Measurements from ENCODE around the gene NAA80.
A peak's percentile ranks its signal among the peaks of the same experiment; 100 is the strongest.
"Not testable (repeated sequence)": the region's sequence is repeated elsewhere in the genome, so short reads cannot be mapped to it uniquely, and the experiment has no call there.

The NAA80 gene

GRCh38 chr3:50272911-50273688, 26.1 kb downstream of the NAA80 start:
- ChIA-PET POLR2A (ENCODE audit: low non-redundant PET) (no interaction called here), CTCF (interaction anchor here (0.7 kb wide), 1 partner anchor 416 kb away, joined by 4 read pairs; no protein-coding TSS in a partner anchor)
- DNase-seq (ENCODE audit: low spot score), result peak; percentile 82
- peak; percentile 87 for TF ChIP-seq CTCF (conservative IDR thresholded peaks at IDR 0.05; ENCODE audit: low read depth)
- peak overlapping the region; percentile 44 for H3K27ac ChIP-seq

DNA sequence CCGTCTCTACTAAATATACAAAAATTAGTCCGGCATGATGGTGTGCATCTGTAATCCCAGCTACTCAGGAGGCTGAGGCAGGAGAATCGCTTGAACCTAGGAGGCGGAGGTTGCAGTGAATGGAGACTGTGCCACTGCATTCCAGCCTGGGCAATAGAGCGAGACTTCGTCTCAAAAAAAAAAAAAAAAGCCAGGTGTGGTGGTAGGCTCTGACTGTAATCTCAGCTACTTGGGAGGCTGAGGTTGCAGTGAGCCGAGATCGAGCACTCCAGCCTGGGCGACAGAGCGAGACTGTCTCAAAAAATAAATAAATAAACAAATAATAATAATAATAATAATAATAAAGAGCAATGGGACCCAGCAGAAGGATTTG, 26.7 kb downstream of the NAA80 start:
- POLR2A ChIA-PET (ENCODE audit: low non-redundant PET), result not testable (repeated sequence)

GRCh38 chr3:50271314-50271936, 27.8 kb downstream of the NAA80 start:
- no peak for TF ChIP-seq CTCF (conservative IDR thresholded peaks at IDR 0.05; ENCODE audit: low read depth)
- POLR2A ChIA-PET (ENCODE audit: low non-redundant PET), result no interaction called here
- no peak for DNase-seq (ENCODE audit: low spot score)
- peak overlapping the region; percentile 100 for H3K27ac ChIP-seq
- CTCF ChIA-PET, result interaction anchor here (0.7 to 1.9 kb wide), 2 partner anchors 28 to 45 kb away, joined by 5 to 9 read pairs; no protein-coding TSS in a partner anchor

More for the DNA sequence above, 26.7 kb downstream of the NAA80 start:
- H3K27ac ChIP-seq, result peak overlapping the region; percentile 100
- CTCF ChIA-PET, result interaction anchor here (0.7 to 1.9 kb wide), 2 partner anchors 46 to 415 kb away, joined by 4 to 9 read pairs; no protein-coding TSS in a partner anchor
- DNase-seq (ENCODE audit: low spot score), result not testable (repeated sequence)

DNA sequence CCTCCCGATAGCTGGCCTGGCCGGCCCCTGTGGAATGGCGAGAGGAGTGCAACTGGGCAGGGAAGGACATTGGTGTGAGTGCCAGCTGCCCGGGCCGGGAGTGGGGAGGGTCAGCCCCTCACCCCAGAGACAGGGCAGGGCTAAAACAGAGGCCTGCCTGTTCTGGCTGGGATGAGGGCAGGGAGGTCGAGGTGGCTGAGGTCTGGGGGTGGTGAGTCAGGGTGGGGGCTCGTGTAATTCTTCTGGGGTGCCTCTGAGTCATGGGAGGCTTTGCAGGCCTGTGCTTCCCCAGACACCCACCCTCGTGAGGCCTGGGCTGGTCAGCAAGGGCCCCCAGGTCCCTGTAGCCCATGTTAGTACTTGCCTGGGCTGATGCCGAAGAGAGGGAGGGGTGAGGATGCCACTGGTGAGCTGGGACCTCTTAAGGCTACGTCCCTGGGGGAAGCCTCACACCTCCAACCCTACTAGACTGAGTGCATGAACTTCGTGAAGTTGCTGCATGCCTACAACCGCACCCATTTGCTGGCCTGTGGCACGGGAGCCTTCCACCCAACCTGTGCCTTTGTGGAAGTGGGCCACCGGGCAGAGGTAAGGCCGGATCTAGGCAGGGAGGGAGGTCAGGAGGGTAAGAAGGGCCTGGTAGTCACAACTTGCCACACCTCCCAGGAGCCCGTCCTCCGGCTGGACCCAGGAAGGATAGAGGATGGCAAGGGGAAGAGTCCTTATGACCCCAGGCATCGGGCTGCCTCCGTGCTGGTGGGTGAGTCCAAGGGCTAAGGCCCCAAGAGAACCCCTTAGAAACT, 28.6 kb downstream of the NAA80 start:
- peak overlapping the region; percentile 100 for H3K27ac ChIP-seq
- DNase-seq (ENCODE audit: low spot score), result no peak
- POLR2A ChIA-PET (ENCODE audit: low non-redundant PET), result no interaction called here
- no peak for TF ChIP-seq CTCF (conservative IDR thresholded peaks at IDR 0.05; ENCODE audit: low read depth)
- CTCF ChIA-PET, result interaction anchor here (0.7 to 1.9 kb wide), 3 partner anchors 10 to 44 kb away, joined by 4 to 9 read pairs (median 5); no protein-coding TSS in a partner anchor

- H3K27ac ChIP-seq, result peak overlapping the region; percentile 100
- ChIA-PET POLR2A (ENCODE audit: low non-redundant PET) (interaction anchor here (0.6 kb wide), 1 partner anchor 76 kb away, joined by 3 read pairs; no protein-coding TSS in a partner anchor), CTCF (interaction anchor here (1.4 kb wide), 1 partner anchor 10 kb away, joined by 4 read pairs; no protein-coding TSS in a partner anchor)
- TF ChIP-seq CTCF (conservative IDR thresholded peaks at IDR 0.05; ENCODE audit: low read depth), result no peak
- DNase-seq (ENCODE audit: low spot score), result peak; percentile 46
These were observed 29.2 kb downstream of the NAA80 start for GRCh38 chr3:50269977-50270413.

DNA sequence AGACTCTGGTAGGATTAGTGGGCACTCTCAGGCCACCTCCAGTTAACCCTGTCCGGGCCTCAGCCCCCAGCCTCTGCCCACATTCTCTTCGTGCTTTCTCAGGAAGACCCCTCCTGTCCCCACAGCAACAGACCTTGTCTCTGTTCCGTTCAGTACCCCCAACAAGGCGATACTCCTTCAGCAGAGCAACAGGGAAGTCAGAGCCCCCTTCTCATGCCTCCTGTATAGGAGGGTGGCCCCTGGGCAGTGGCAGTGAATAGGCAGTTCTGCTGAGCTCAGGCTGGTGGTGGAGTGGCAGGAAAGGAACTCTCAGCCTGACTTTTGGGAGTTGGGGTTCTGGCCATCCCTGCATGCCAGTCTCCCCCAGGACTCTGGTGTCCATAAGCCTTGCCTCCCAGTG, 29.7 kb downstream of the NAA80 start:
- CTCF ChIA-PET, result interaction anchor here (0.7 to 1.4 kb wide), 2 partner anchors 9 to 23 kb away, joined by 3 to 4 read pairs; no protein-coding TSS in a partner anchor
- peak overlapping the region; percentile 100 for H3K27ac ChIP-seq
- POLR2A ChIA-PET (ENCODE audit: low non-redundant PET), result interaction anchor here (0.6 kb wide), 1 partner anchor 76 kb away, joined by 3 read pairs; no protein-coding TSS in a partner anchor
- DNase-seq (ENCODE audit: low spot score), result no peak
- TF ChIP-seq CTCF (conservative IDR thresholded peaks at IDR 0.05; ENCODE audit: low read depth), result no peak

Measured in RWPE1 (cell line).